DMS114 treated with DMSO at 0.1 percent for 48 hours (cell line): ENCODE data around the gene TMBIM6.
"Not testable (repeated sequence)": the region's sequence is repeated elsewhere in the genome, so short reads cannot be mapped to it uniquely, and the experiment has no call there.

Experiments used
- DNase-seq: peaks from one replicate; lab custom pipeline; 2025; ENCODE audit not compliant: unreplicated experiment; lab: John Stamatoyannopoulos, UW

Gene TMBIM6

GRCh38 chr12:49740930-49741881 lies at the start of gene TMBIM6:
Gene TMBIM6, plus strand, starts transcription at chr12:49741557. Its CDS starts 10,937 bp downstream, at chr12:49752494.
- peak; percentile 100 for DNase-seq

GRCh38 chr12:49692851-49693250 lies 48.5 kb upstream of the TMBIM6 start:
- no peak for DNase-seq

GRCh38 chr12:49693931-49694444 lies 47.4 kb upstream of the TMBIM6 start:
- no peak for DNase-seq

- no peak for DNase-seq
Observed at GRCh38 chr12:49696723-49697122, 44.6 kb upstream of the TMBIM6 start.

- no peak for DNase-seq
Observed at GRCh38 chr12:49697808-49698207, 43.5 kb upstream of the TMBIM6 start.

- DNase-seq, result no peak
Observed at GRCh38 chr12:49698619-49699545, 42.5 kb upstream of the TMBIM6 start.

- no peak for DNase-seq
Observed at GRCh38 chr12:49702009-49702408, 39.3 kb upstream of the TMBIM6 start.

GRCh38 chr12:49702676-49703215 lies 38.6 kb upstream of the TMBIM6 start:
- no peak for DNase-seq

- DNase-seq, result no peak
Observed at GRCh38 chr12:49703647-49704137, 37.7 kb upstream of the TMBIM6 start.

GRCh38 chr12:49705479-49706134 lies 35.8 kb upstream of the TMBIM6 start:
- no peak for DNase-seq

GRCh38 chr12:49706351-49707127 lies 34.8 kb upstream of the TMBIM6 start:
- no peak for DNase-seq

GRCh38 chr12:49707128-49707811 lies 34.1 kb upstream of the TMBIM6 start, which contains the start of gene FMNL3:
Gene FMNL3, minus strand, starts transcription at chr12:49707405. Its CDS starts 225 bp downstream, at chr12:49707180.
- peak; percentile 85 for DNase-seq

GRCh38 chr12:49707812-49708147 lies 33.6 kb upstream of the TMBIM6 start:
- no peak for DNase-seq

GRCh38 chr12:49708851-49709250 lies 32.5 kb upstream of the TMBIM6 start:
- DNase-seq, result no peak

GRCh38 chr12:49713952-49714351 lies 27.4 kb upstream of the TMBIM6 start:
- DNase-seq, result not testable (repeated sequence)

GRCh38 chr12:49716553-49716952 lies 24.8 kb upstream of the TMBIM6 start:
- no peak for DNase-seq

GRCh38 chr12:49717800-49718199 lies 23.6 kb upstream of the TMBIM6 start:
- not testable (repeated sequence) for DNase-seq

GRCh38 chr12:49720214-49720613 lies 21.1 kb upstream of the TMBIM6 start:
- no peak for DNase-seq

GRCh38 chr12:49721355-49721754 lies 20.0 kb upstream of the TMBIM6 start:
- DNase-seq, result not testable (repeated sequence)
